Measurements from ENCODE around the gene UNC45A.

UNC45A gene

GRCh38 chr15:90974216-90974615 lies 39.1 kb downstream of the UNC45A start:
- Histone ChIP-seq H3K4me1 (ENCODE audit: control insufficient read depth, insufficient read depth, low read length) (no peaks in the 10 kb centered on the region), H3K4me3 (ENCODE audit: low read depth, low read length) (no peak overlapping the region), H3K27ac (ENCODE audit: extremely low read depth, low read depth, low read length) (no peak overlapping the region), H3K9me3 (ENCODE audit: control insufficient read depth, insufficient read depth, low read depth, low read length) (no peaks in the 10 kb centered on the region), H3K36me3 (ENCODE audit: control insufficient read depth in 2 of 2, insufficient read depth in 1 of 2, low read length in 2 of 2) (peaks cover 94 to 100% of the 10 kb centered on the region in 2 experiments)
- TF ChIP-seq PRDM4 (tag by site-specific recombination; IDR thresholded peaks at IDR 0.05) (no peak), ZNF513 (tag by site-specific recombination; IDR thresholded peaks at IDR 0.05) (no peak), ZNF624 (tag by site-specific recombination; IDR thresholded peaks at IDR 0.05) (no peak), EGR2 (tag by site-specific recombination; IDR thresholded peaks at IDR 0.05; ENCODE audit: low read depth) (no peak), HIC1 (tag by site-specific recombination; IDR thresholded peaks at IDR 0.05) (no peak), ZNF138 (tag by site-specific recombination; IDR thresholded peaks at IDR 0.05; ENCODE audit: borderline replicate concordance) (no peak), ZNF18 (tag by site-specific recombination; IDR thresholded peaks at IDR 0.05) (no peak), ZNF692 (tag by site-specific recombination; IDR thresholded peaks at IDR 0.05) (no peak), ZNF501 (tag by site-specific recombination; IDR thresholded peaks at IDR 0.05) (no peak), ZNF2 (tag by site-specific recombination; IDR thresholded peaks at IDR 0.05) (no peak), TSHZ1 (tag by site-specific recombination; IDR thresholded peaks at IDR 0.05; ENCODE audit: borderline replicate concordance) (no peak), ZNF580 (tag by site-specific recombination; IDR thresholded peaks at IDR 0.05) (no peak), PRDM2 (tag by site-specific recombination; IDR thresholded peaks at IDR 0.05; ENCODE audit: borderline replicate concordance) (no peak), ZNF121 (tag by site-specific recombination; IDR thresholded peaks at IDR 0.05) (no peak)
- POLR2A ChIA-PET, result no interaction called here
- CTCF ChIA-PET, result interaction anchor here (0.8 kb wide), 1 partner anchor 18 kb away, joined by 3 read pairs; no protein-coding TSS in a partner anchor
